Measurements from ENCODE around the gene PTPN6.

Gene PTPN6

DNA sequence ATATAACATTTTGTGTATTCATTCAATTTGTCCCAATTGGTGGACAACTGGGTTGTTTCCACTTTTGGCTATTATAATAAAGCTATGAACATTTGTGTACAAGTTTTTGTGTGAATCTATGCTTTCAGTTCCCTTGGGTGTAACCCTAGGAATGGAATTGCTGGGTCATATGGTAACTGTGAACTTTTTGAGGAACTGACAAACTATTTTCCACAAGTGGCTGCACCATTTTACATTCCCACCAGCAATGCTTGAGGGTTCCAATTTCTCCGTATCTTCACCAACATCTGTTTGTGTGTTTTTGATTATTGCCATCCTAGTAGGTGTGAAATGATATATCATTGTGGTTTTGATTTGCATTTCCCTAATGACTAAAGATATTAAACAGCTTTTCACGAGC lies 54.2 kb downstream of the PTPN6 start:
- no peak overlapping the region for H3K9ac ChIP-seq (ENCODE audit: low read depth, low read length, poor library complexity, severe bottlenecking)
- no peaks in the 10 kb centered on the region for H3K36me3 ChIP-seq (ENCODE audit: insufficient read depth, low read length)
- H2AFZ ChIP-seq (ENCODE audit: low read length), result no peak overlapping the region
- H4K20me1 ChIP-seq (ENCODE audit: insufficient read depth, low read length, poor library complexity, severe bottlenecking), result no peaks in the 10 kb centered on the region
- TF ChIP-seq, protein P1, sequence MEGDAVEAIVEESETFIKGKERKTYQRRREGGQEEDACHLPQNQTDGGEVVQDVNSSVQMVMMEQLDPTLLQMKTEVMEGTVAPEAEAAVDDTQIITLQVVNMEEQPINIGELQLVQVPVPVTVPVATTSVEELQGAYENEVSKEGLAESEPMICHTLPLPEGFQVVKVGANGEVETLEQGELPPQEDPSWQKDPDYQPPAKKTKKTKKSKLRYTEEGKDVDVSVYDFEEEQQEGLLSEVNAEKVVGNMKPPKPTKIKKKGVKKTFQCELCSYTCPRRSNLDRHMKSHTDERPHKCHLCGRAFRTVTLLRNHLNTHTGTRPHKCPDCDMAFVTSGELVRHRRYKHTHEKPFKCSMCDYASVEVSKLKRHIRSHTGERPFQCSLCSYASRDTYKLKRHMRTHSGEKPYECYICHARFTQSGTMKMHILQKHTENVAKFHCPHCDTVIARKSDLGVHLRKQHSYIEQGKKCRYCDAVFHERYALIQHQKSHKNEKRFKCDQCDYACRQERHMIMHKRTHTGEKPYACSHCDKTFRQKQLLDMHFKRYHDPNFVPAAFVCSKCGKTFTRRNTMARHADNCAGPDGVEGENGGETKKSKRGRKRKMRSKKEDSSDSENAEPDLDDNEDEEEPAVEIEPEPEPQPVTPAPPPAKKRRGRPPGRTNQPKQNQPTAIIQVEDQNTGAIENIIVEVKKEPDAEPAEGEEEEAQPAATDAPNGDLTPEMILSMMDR (conservative IDR thresholded peaks at IDR 0.05; ENCODE audit: low read length), result no peak
- no peak for TF ChIP-seq EZH2phosphoT487 (IDR thresholded peaks at IDR 0.05; ENCODE audit: borderline replicate concordance)
- no peaks in the 10 kb centered on the region for H3F3A ChIP-seq (ENCODE audit: low read depth)
- H3K4me1 ChIP-seq (ENCODE audit: insufficient read depth, low read length, poor library complexity, severe bottlenecking), result peaks cover 8% of the 10 kb centered on the region
- no peak overlapping the region for H3K4me2 ChIP-seq (ENCODE audit: low read depth, low read length, poor library complexity, severe bottlenecking)
- H3K4me3 ChIP-seq (ENCODE audit: low read length, poor library complexity, severe bottlenecking), result no peak overlapping the region
- no peaks in the 10 kb centered on the region for H3K9me3 ChIP-seq (ENCODE audit: insufficient read depth, low read depth, low read length)
- H3K9me2 ChIP-seq (replicated peaks; ENCODE audit: low read depth, low read length), result no peaks in the 10 kb centered on the region
- no peaks in the 10 kb centered on the region for H3K27me3 ChIP-seq (ENCODE audit: insufficient read depth, low read length, poor library complexity, severe bottlenecking)
- peaks cover 7% of the 10 kb centered on the region; the same call in 1 of the 2 replicates for H3K79me2 ChIP-seq (ENCODE audit: insufficient read depth, low read length)

DNA sequence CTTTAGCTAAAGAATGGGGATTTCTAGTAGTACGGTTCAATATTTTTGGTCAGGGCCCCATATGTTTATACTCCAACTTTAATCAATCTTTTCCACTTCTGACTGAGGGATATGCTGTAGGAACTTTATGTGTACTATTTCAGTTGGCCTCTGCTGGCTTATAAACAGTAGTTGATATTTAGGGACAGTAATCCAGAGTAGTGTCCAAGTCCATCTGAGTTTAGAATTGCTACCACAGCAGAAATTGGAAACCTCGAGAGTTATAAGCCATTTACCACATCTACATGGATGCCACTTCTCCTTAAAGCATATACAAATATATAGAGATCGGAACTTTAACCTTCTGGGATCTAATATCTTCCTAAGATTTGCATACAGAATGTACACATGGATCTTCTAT lies 55.5 kb downstream of the PTPN6 start:
- Histone ChIP-seq H4K20me1 (ENCODE audit: insufficient read depth, low read length, poor library complexity, severe bottlenecking) (no peaks in the 10 kb centered on the region), H3K36me3 (ENCODE audit: insufficient read depth, low read length) (no peaks in the 10 kb centered on the region), H3K79me2 (ENCODE audit: insufficient read depth, low read length) (peaks cover 7% of the 10 kb centered on the region; the same call in 1 of the 2 replicates), H3K27me3 (ENCODE audit: insufficient read depth, low read length, poor library complexity, severe bottlenecking) (no peaks in the 10 kb centered on the region), H2AFZ (ENCODE audit: low read length) (no peak overlapping the region), H3K4me1 (ENCODE audit: insufficient read depth, low read length, poor library complexity, severe bottlenecking) (peaks cover 8% of the 10 kb centered on the region), H3K9me3 (ENCODE audit: insufficient read depth, low read depth, low read length) (no peaks in the 10 kb centered on the region), H3K4me3 (ENCODE audit: low read length, poor library complexity, severe bottlenecking) (no peak overlapping the region), H3K9me2 (replicated peaks; ENCODE audit: low read depth, low read length) (no peaks in the 10 kb centered on the region), H3F3A (ENCODE audit: low read depth) (no peaks in the 10 kb centered on the region), H3K4me2 (ENCODE audit: low read depth, low read length, poor library complexity, severe bottlenecking) (no peak overlapping the region), H3K9ac (ENCODE audit: low read depth, low read length, poor library complexity, severe bottlenecking) (no peak overlapping the region)
- TF ChIP-seq EZH2phosphoT487 (IDR thresholded peaks at IDR 0.05; ENCODE audit: borderline replicate concordance), result no peak
- TF ChIP-seq, protein P1 (conservative IDR thresholded peaks at IDR 0.05; ENCODE audit: low read length), result no peak

DNA sequence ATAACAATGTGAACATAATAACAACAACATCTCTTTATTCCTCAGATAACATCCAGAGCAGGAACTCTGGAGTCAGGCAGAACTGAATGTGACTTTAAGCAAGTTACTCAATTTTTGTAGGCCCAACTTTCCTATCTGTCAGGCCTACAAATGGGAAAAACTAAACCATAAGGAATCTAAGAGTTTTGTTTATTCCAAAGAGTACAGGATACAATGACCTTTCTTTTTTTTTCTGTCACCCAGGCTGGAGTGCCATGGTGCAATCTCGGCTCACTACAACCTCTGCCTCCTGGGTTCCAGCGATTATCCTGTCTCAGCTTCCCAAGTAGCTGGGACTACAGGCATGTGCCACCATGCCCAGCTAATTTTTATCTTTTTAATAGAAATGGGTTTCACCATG lies 57.7 kb downstream of the PTPN6 start:
- H3K4me1 ChIP-seq (ENCODE audit: insufficient read depth, low read length, poor library complexity, severe bottlenecking), result peaks cover 10% of the 10 kb centered on the region
- H3K27me3 ChIP-seq (ENCODE audit: insufficient read depth, low read length, poor library complexity, severe bottlenecking), result no peaks in the 10 kb centered on the region
- no peak for TF ChIP-seq EZH2phosphoT487 (IDR thresholded peaks at IDR 0.05; ENCODE audit: borderline replicate concordance)
- TF ChIP-seq, protein P1 (conservative IDR thresholded peaks at IDR 0.05; ENCODE audit: low read length), result no peak
- no peaks in the 10 kb centered on the region for H3K9me3 ChIP-seq (ENCODE audit: insufficient read depth, low read depth, low read length)
- no peak overlapping the region for H2AFZ ChIP-seq (ENCODE audit: low read length)
- no peak overlapping the region for H3K4me2 ChIP-seq (ENCODE audit: low read depth, low read length, poor library complexity, severe bottlenecking)
- peaks cover under 1% of the 10 kb centered on the region for H4K20me1 ChIP-seq (ENCODE audit: insufficient read depth, low read length, poor library complexity, severe bottlenecking)
- no peak overlapping the region for H3K4me3 ChIP-seq (ENCODE audit: low read length, poor library complexity, severe bottlenecking)
- H3K9me2 ChIP-seq (replicated peaks; ENCODE audit: low read depth, low read length), result no peaks in the 10 kb centered on the region
- H3K79me2 ChIP-seq (ENCODE audit: insufficient read depth, low read length), result peaks cover 19% of the 10 kb centered on the region; the same call in 1 of the 2 replicates
- no peak overlapping the region for H3K9ac ChIP-seq (ENCODE audit: low read depth, low read length, poor library complexity, severe bottlenecking)
- no peaks in the 10 kb centered on the region for H3F3A ChIP-seq (ENCODE audit: low read depth)
- no peaks in the 10 kb centered on the region for H3K36me3 ChIP-seq (ENCODE audit: insufficient read depth, low read length)

Measured in Loucy (cell line).